Lower lobe of right lung (tissue), 2 donors: ENCODE data around the gene TXNRD3. TPM values are rescaled to one million over a fixed set of nuclear protein-coding genes. Genes with fewer than 3 reads are reported as not detected.

Experiments
- ATAC-seq, 2 donors: fragments of 200-7000 bp; cut with Tn5 transposase; one replicate each; pipeline ENCODE4 v1.9.1; 2020 to 2022; ENCODE audit warnings: mild to moderate bottlenecking in 2 of 2, moderate library complexity in 2 of 2
- DNase-seq: peaks from one replicate; pipeline ENCODE4 v3.0.0-alpha.2; 2020
- H3K27ac ChIP-seq: fragments of 200-600 bp; one replicate; pipeline ENCODE4 v1.8.0; 2022
- H3K27me3 ChIP-seq: fragments of 200-600 bp; one replicate; pipeline ENCODE4 v1.8.0; 2022; ENCODE audit warnings: low read depth
- H3K36me3 ChIP-seq: fragments of 200-600 bp; one replicate; pipeline ENCODE4 v1.8.0; 2022; ENCODE audit warnings: mild to moderate bottlenecking
- H3K4me1 ChIP-seq: fragments of 200-600 bp; one replicate; pipeline ENCODE4 v1.8.0; 2022
- H3K4me3 ChIP-seq: fragments of 200-600 bp; one replicate; pipeline ENCODE4 v1.8.0; 2022; ENCODE audit warnings: mild to moderate bottlenecking
- H3K9me3 ChIP-seq: fragments of 200-600 bp; one replicate; pipeline ENCODE4 v1.8.0; 2022
- CTCF ChIP-seq: fragments of 200-600 bp; IDR thresholded peaks from one replicate; pipeline ENCODE4 v1.8.0; 2022; ENCODE audit warnings: antibody characterized with exemption, mild to moderate bottlenecking
- intact Hi-C: fragments of 100-400 bp; cut with DNase I; formaldehyde crosslinking; loops from one replicate; pipeline ENCODE4 v1.11.0; 2022
- total RNA-seq: library from RNA; stranded (reverse); fragmentation: NEBNext Ultra II Directional; extraction: Animal tissue kit (Norgen Biotek cat#: 25700); gene quantifications from one replicate; pipeline ENCODE4 v1.2.1, GENCODE V29; 2021
- donor health status: DM: no; HTN: yes; CAD: no; lungs with severe emphysema.

Gene TXNRD3
- total RNA-seq, 1 donor from 2014 or later = 8.7 TPM

- Histone ChIP-seq H3K9me3 (no peaks in the 10 kb centered on the region), H3K27ac (no peak overlapping the region), H3K4me1 (no peaks in the 10 kb centered on the region), H3K36me3 (no peaks in the 10 kb centered on the region), H3K27me3 (no peaks in the 10 kb centered on the region), H3K4me3 (no peak overlapping the region)
- ATAC-seq = no peak
- intact Hi-C loops = no loop called here
- no peak for DNase-seq
- no peak for TF ChIP-seq CTCF
These were observed 37.9 kb upstream of the TXNRD3 start for GRCh38 chr3:126692858-126693257.

- no peak for ATAC-seq
- Histone ChIP-seq H3K4me1 (no peaks in the 10 kb centered on the region), H3K27me3 (no peaks in the 10 kb centered on the region), H3K9me3 (no peaks in the 10 kb centered on the region), H3K36me3 (no peaks in the 10 kb centered on the region), H3K27ac (no peak overlapping the region), H3K4me3 (no peak overlapping the region)
- intact Hi-C loops = no loop called here
- no peak for TF ChIP-seq CTCF
- no peak for DNase-seq
These were observed 36.8 kb upstream of the TXNRD3 start for GRCh38 chr3:126691765-126692164.

- no peak overlapping the region for H3K27ac ChIP-seq
- intact Hi-C loops = no loop called here
These were observed 30.6 kb upstream of the TXNRD3 start for GRCh38 chr3:126685493-126685892.

GRCh38 chr3:126685021-126685420 lies 30.1 kb upstream of the TXNRD3 start:
- no peak overlapping the region for H3K27ac ChIP-seq

More at GRCh38 chr3:126685493-126685892, 30.6 kb upstream of the TXNRD3 start:
- Histone ChIP-seq H3K36me3 (no peaks in the 10 kb centered on the region), H3K4me1 (no peaks in the 10 kb centered on the region), H3K9me3 (no peaks in the 10 kb centered on the region), H3K4me3 (no peak overlapping the region), H3K27me3 (no peaks in the 10 kb centered on the region)
- ATAC-seq = no peak
- DNase-seq = no peak
- no peak for TF ChIP-seq CTCF

GRCh38 chr3:126684218-126684751 lies 29.4 kb upstream of the TXNRD3 start:
- intact Hi-C loops = no loop called here
- no peak for TF ChIP-seq CTCF
- Histone ChIP-seq H3K36me3 (no peaks in the 10 kb centered on the region), H3K4me3 (no peak overlapping the region), H3K9me3 (no peaks in the 10 kb centered on the region), H3K27me3 (no peaks in the 10 kb centered on the region), H3K27ac (no peak overlapping the region), H3K4me1 (peaks cover 3% of the 10 kb centered on the region)
- ATAC-seq = no peak
- DNase-seq = no peak

More at GRCh38 chr3:126685021-126685420, 30.1 kb upstream of the TXNRD3 start:
- intact Hi-C loops = no loop called here
- Histone ChIP-seq H3K9me3 (no peaks in the 10 kb centered on the region), H3K36me3 (no peaks in the 10 kb centered on the region), H3K27me3 (no peaks in the 10 kb centered on the region), H3K4me1 (no peaks in the 10 kb centered on the region), H3K4me3 (no peak overlapping the region)
- DNase-seq (no peak), ATAC-seq (peak in 1 of 2 donors; percentile 27)
- no peak for TF ChIP-seq CTCF

GRCh38 chr3:126683069-126683468 lies 28.1 kb upstream of the TXNRD3 start:
- intact Hi-C loops = no loop called here
- no peak for DNase-seq
- Histone ChIP-seq H3K27ac (no peak overlapping the region), H3K9me3 (no peaks in the 10 kb centered on the region), H3K4me1 (peaks cover 8% of the 10 kb centered on the region), H3K4me3 (no peak overlapping the region), H3K36me3 (no peaks in the 10 kb centered on the region), H3K27me3 (peaks cover 8% of the 10 kb centered on the region)
- no peak for TF ChIP-seq CTCF
- no peak for ATAC-seq
